ENCODE results near the gene SMARCD2.

DNA sequence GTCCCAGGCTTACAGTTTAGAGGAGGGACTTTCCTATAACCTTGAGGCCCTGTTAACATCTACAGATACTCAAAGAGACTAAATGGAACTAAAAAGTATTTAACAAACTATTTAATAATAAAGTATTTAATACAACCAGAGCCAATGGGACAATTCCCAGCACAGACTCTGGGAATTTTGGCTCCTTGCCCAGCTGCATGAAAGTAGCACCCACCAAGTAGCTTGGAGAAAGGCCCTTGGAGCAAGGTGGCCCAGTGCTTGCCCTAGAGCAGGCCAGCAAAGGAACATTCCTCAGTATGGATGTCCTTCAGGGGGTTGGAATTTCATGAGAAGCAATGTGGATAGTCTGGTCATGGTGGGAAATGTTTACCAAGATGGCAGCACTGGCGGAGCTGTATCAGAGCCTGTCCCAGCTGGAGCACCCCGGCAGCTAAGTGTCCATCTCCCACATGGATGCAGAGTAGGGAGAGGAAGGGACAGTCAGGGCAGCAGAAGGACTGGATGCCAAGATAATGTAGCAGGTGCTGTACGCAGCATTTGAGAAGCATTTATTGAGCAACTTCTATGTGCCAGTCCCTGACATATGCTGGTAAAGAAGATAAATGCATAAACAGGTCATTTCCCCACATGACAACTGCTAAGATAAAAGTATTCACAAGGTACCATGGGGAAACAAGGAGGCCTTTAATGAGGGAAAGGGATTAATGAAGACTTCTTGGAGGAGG, 5.2 kb upstream of the SMARCD2 start:
- no peak for TF ChIP-seq TAF1 (IDR thresholded peaks at IDR 0.05; ENCODE audit: borderline replicate concordance, low read depth, low read length)
- no peak for TF ChIP-seq POLR2AphosphoS5 (IDR thresholded peaks at IDR 0.05; ENCODE audit: low read depth, low read length)
- TF ChIP-seq POLR2A (IDR thresholded peaks at IDR 0.05; ENCODE audit: low read depth, low read length), result no peak

Measured in GM12892 (cell line).